GM12878 (cell line): ENCODE data around the gene LAT. TPM values are rescaled to one million over a fixed set of nuclear protein-coding genes. Genes with fewer than 3 reads are reported as not detected.

Experiments used
- ATAC-seq: fragments of 200-7000 bp; cut with Tn5 transposase; 3 replicates; pipeline ENCODE4 v1.9.1; 2020; ENCODE audit warnings: mild to moderate bottlenecking, moderate library complexity
- BruUV-seq: library from RNA; stranded (reverse); fragments of 400-500 nt; replicated peaks from 2 replicates; lab custom pipeline; 2021; lab: Mats Ljungman, UMichigan
- CTCF ChIA-PET: fragments of 300-600 bp; sonication (Branson Sonifier 250); formaldehyde crosslinking; extraction: SDS; loops from one replicate; lab custom pipeline; 2021; ENCODE audit warnings: inconsistent platforms; lab: Yijun Ruan, JAX
- POLR2A ChIA-PET: fragments of 350-600 bp; formaldehyde crosslinking; extraction: SDS; loops from one replicate; lab custom pipeline; 2021; ENCODE audit warnings: inconsistent platforms; lab: Charles Lee
- RAD21 ChIA-PET: fragments of 300-600 bp; sonication (Branson Sonifier 250); formaldehyde crosslinking; loops from one replicate; lab custom pipeline; 2023; ENCODE audit warnings: antibody characterized with exemption; ENCODE audit not compliant: unreplicated experiment; lab: Charles Lee
- SMC1A ChIA-PET: fragments of 300-600 bp; sonication (Branson Sonifier 250); formaldehyde crosslinking; loops from one replicate; lab custom pipeline; 2023; ENCODE audit not compliant: unreplicated experiment, uncharacterized antibody; lab: Charles Lee
- DNase-seq: peaks from one replicate; pipeline ENCODE4 v3.0.0-alpha.2; 2011; ENCODE audit warnings: low read depth, low spot score
- FAIRE-seq: peaks from 3 replicates; lab custom pipeline; 2011; peaks lifted over from hg19 to GRCh38; lab: Jason Lieb, UNC
- H2AFZ ChIP-seq: 2 replicates; pipeline ENCODE4 v1.6.0; 2011; ENCODE audit warnings: low read depth, low read length, control low read depth; ENCODE audit not compliant: control insufficient read depth
- H3K27ac ChIP-seq: 2 replicates; pipeline ENCODE4 v1.5.1; 2011; ENCODE audit warnings: control low read depth; ENCODE audit not compliant: control insufficient read depth, insufficient read depth
- H3K27me3 ChIP-seq, 2 experiments: replicated peaks in 1 of 2; 2 replicates each; pipeline versions ENCODE4 v1.6.0 to v1.6.1; 2011; ENCODE audit warnings: low read length in 1 of 2; ENCODE audit not compliant: control insufficient read depth in 2 of 2, insufficient read depth in 2 of 2
- H3K36me3 ChIP-seq, 2 experiments: 2 replicates each; pipeline ENCODE4 v1.5.1; 2011; ENCODE audit warnings: low read length in 1 of 2; ENCODE audit not compliant: control insufficient read depth in 2 of 2, insufficient read depth in 2 of 2
- H3K4me1 ChIP-seq: 2 replicates; pipeline ENCODE4 v1.6.1; 2011; ENCODE audit warnings: mild to moderate bottlenecking, low read length, moderate library complexity, mixed read lengths; ENCODE audit not compliant: control insufficient read depth, insufficient read depth
- H3K4me2 ChIP-seq: 2 replicates; pipeline ENCODE4 v1.6.0; 2011; ENCODE audit warnings: control low read depth; ENCODE audit not compliant: control insufficient read depth, insufficient read depth
- H3K4me3 ChIP-seq: fragments of 200-600 bp; sonication (generic); 2 replicates; pipeline ENCODE4 v1.5.1; 2016
- H3K79me2 ChIP-seq: 2 replicates; pipeline ENCODE4 v1.6.0; 2011; ENCODE audit warnings: low read length; ENCODE audit not compliant: control insufficient read depth, insufficient read depth
- H3K9ac ChIP-seq: 2 replicates; pipeline ENCODE4 v1.8.0; 2011; ENCODE audit warnings: low read length, control low read depth, mixed read lengths; ENCODE audit not compliant: control insufficient read depth, insufficient read depth
- H3K9me3 ChIP-seq: replicated peaks from 3 replicates; pipeline ENCODE4 v1.5.1; 2011; ENCODE audit warnings: mild to moderate bottlenecking, low read length; ENCODE audit not compliant: control insufficient read depth, insufficient read depth
- H4K20me1 ChIP-seq: 2 replicates; pipeline ENCODE4 v1.6.0; 2011; ENCODE audit not compliant: control insufficient read depth, insufficient read depth
- CEBPB ChIP-seq, 2 experiments: fragments of 150-350 bp in 1 of 2; IDR thresholded peaks; 2 replicates each; pipeline ENCODE4 v1.6.1; 2012 to 2014; ENCODE audit warnings: low read depth in 2 of 2, low read length in 2 of 2, borderline replicate concordance in 1 of 2, inconsistent platforms in 1 of 2
- CHD4 ChIP-seq: fragments of 200-600 bp; sonication (generic); IDR thresholded peaks from 2 replicates; pipeline ENCODE4 v1.6.1; 2016; ENCODE audit warnings: mild to moderate bottlenecking
- NFYA ChIP-seq: IDR thresholded peaks from 2 replicates; pipeline ENCODE4 v1.6.1; 2011; ENCODE audit warnings: low read depth, mild to moderate bottlenecking, low read length, improper control_type of control experiment, borderline replicate concordance
- TARDBP ChIP-seq: IDR thresholded peaks from 2 replicates; pipeline ENCODE4 v1.6.1; 2016; ENCODE audit warnings: borderline replicate concordance
- ZNF622 ChIP-seq: fragments of 450-650 bp; IDR thresholded peaks from 2 replicates; pipeline ENCODE4 v1.6.1; 2017; ENCODE audit warnings: mild to moderate bottlenecking, inconsistent platforms
- WGBS: methylation state at CpG from one replicate; pipeline ENCODE4 v1.1.6; 2016; ENCODE audit warnings: low lambda C conversion rate; ENCODE audit not compliant: insufficient replicate concordance, insufficient coverage; ENCODE audit errors: missing lambda C conversion rate; 5-methylcytosine and 5-hydroxymethylcytosine counted together
- in situ Hi-C: fragments of 300-500 bp; cut with MboI; formaldehyde crosslinking; loops from 9 replicates; pipeline ENCODE4 v1.14.3; 2018; ENCODE audit warnings: mixed read lengths
- intact Hi-C: fragments of 100-400 bp; cut with micrococcal nuclease; formaldehyde crosslinking; loops from one replicate; pipeline ENCODE4 v1.14.2; 2022; ENCODE audit not compliant: unreplicated experiment
- polyA plus RNA-seq, 11 experiments: library from polyadenylated mRNA; depleted of rRNA in 4 of 11; unstranded in 6 of 11; stranded (reverse) in 5 of 11; fragments of >200 nt; fragmentation: Nextera tagmentation in 4 of 11; fragmentation: Illumina TruSeq in 1 of 11; extraction: Ambion mirVana in 4 of 11; extraction: Trizol in 1 of 11; gene quantifications; 1 replicate in 1 of 11; 2 replicates in 10 of 11; pipeline versions ENCODE4 v1.2.1 to v1.2.3, GENCODE V29; 2011 to 2016; ENCODE audit warnings: inconsistent platforms in 2 of 11, missing spikeins in 2 of 11, low read depth in 1 of 11
- total RNA-seq, 4 experiments: library from RNA; depleted of rRNA in 3 of 4; stranded (reverse); fragments of >200 nt in 3 of 4; fragmentation: Illumina TruSeq in 1 of 4; extraction: Trizol in 1 of 4; gene quantifications; 2 replicates each; pipeline versions ENCODE4 v1.2.1 to v1.2.3, GENCODE V29; 2013 to 2021
- TF ChIP-seq, protein P1 (sequence below): fragments of 450-650 bp; IDR thresholded peaks from 2 replicates; pipeline ENCODE4 v1.6.1; 2016; ENCODE audit warnings: mild to moderate bottlenecking, moderate library complexity, borderline replicate concordance
- TF ChIP-seq, protein P2 (sequence below): fragments of 450-650 bp; conservative IDR thresholded peaks from 2 replicates; pipeline ENCODE4 v1.6.1; 2017; ENCODE audit warnings: mild to moderate bottlenecking, moderate library complexity

LAT gene
- total and polyA plus RNA-seq, 10 of the 15 experiments (the other 5 are each of a cell fraction or from before 2014, with no cell fraction given): 0.39 to 6.9 (median 2.0) TPM

DNA sequence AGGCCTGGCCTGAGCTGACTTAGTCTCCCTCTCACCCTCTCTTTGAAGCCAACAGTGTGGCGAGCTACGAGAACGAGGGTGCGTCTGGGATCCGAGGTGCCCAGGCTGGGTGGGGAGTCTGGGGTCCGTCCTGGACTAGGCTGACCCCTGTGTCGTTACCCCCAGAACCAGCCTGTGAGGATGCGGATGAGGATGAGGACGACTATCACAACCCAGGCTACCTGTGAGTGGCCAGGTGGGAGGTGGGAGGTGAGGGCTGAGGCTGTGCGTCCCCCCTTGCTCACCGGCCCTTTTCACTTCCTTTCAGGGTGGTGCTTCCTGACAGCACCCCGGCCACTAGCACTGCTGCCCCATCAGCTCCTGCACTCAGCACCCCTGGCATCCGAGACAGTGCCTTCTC lies 1.6 kb downstream of the LAT start:
- H4K20me1 ChIP-seq: no peaks in the 10 kb centered on the region
- no peak for ATAC-seq
- H2AFZ ChIP-seq: no peak overlapping the region
- no peaks in the 10 kb centered on the region; the same call in 2 of the 3 replicates for H3K9me3 ChIP-seq
- H3K27me3 ChIP-seq: no peaks in the 10 kb centered on the region
- WGBS: 86% methylated on average over 13 of the region's 13 CpGs
- no peak overlapping the region for H3K9ac ChIP-seq
- ChIA-PET SMC1A (no interaction called here), CTCF (interaction anchor here (0.9 to 3.0 kb wide), 3 partner anchors 9 to 15 kb away, joined by 3 to 18 read pairs (median 3); partner anchors contain the start of gene SPNS1), POLR2A (no interaction called here), RAD21 (no interaction called here)
- peaks cover 12% of the 10 kb centered on the region for H3K4me1 ChIP-seq
- no peak overlapping the region for H3K27ac ChIP-seq
- in situ Hi-C loops (no loop called here), intact Hi-C loops (no loop called here)
- TF ChIP-seq ZNF622 (no peak), TARDBP (no peak), CHD4 (no peak), NFYA (no peak), CEBPB (IDR thresholded peaks at IDR 0.05; ENCODE audit: borderline replicate concordance in 1 of 2, low read depth in 2 of 2, low read length in 2 of 2) (no peak)
- TF ChIP-seq, protein P1, sequence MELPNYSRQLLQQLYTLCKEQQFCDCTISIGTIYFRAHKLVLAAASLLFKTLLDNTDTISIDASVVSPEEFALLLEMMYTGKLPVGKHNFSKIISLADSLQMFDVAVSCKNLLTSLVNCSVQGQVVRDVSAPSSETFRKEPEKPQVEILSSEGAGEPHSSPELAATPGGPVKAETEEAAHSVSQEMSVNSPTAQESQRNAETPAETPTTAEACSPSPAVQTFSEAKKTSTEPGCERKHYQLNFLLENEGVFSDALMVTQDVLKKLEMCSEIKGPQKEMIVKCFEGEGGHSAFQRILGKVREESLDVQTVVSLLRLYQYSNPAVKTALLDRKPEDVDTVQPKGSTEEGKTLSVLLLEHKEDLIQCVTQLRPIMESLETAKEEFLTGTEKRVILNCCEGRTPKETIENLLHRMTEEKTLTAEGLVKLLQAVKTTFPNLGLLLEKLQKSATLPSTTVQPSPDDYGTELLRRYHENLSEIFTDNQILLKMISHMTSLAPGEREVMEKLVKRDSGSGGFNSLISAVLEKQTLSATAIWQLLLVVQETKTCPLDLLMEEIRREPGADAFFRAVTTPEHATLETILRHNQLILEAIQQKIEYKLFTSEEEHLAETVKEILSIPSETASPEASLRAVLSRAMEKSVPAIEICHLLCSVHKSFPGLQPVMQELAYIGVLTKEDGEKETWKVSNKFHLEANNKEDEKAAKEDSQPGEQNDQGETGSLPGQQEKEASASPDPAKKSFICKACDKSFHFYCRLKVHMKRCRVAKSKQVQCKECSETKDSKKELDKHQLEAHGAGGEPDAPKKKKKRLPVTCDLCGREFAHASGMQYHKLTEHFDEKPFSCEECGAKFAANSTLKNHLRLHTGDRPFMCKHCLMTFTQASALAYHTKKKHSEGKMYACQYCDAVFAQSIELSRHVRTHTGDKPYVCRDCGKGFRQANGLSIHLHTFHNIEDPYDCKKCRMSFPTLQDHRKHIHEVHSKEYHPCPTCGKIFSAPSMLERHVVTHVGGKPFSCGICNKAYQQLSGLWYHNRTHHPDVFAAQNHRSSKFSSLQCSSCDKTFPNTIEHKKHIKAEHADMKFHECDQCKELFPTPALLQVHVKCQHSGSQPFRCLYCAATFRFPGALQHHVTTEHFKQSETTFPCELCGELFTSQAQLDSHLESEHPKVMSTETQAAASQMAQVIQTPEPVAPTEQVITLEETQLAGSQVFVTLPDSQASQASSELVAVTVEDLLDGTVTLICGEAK: no peak
- TF ChIP-seq, protein P2, sequence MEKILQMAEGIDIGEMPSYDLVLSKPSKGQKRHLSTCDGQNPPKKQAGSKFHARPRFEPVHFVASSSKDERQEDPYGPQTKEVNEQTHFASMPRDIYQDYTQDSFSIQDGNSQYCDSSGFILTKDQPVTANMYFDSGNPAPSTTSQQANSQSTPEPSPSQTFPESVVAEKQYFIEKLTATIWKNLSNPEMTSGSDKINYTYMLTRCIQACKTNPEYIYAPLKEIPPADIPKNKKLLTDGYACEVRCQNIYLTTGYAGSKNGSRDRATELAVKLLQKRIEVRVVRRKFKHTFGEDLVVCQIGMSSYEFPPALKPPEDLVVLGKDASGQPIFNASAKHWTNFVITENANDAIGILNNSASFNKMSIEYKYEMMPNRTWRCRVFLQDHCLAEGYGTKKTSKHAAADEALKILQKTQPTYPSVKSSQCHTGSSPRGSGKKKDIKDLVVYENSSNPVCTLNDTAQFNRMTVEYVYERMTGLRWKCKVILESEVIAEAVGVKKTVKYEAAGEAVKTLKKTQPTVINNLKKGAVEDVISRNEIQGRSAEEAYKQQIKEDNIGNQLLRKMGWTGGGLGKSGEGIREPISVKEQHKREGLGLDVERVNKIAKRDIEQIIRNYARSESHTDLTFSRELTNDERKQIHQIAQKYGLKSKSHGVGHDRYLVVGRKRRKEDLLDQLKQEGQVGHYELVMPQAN: no peak
- DNase-seq: no peak
- FAIRE-seq: no peak
- peaks cover 0 to 10% of the 10 kb centered on the region in 2 experiments; a peak in 3 of 4 replicates for H3K36me3 ChIP-seq
- H3K4me2 ChIP-seq: no peak overlapping the region
- no peak overlapping the region for H3K4me3 ChIP-seq
- no peaks in the 10 kb centered on the region for H3K79me2 ChIP-seq
- no TSS peak for BruUV-seq
